Activated CD8-positive, alpha-beta memory T cell treated with anti-CD3 and anti-CD28 coated beads for 36 hours (primary cell): ENCODE data around the gene MED23. TPM values are rescaled to one million over a fixed set of nuclear protein-coding genes. Genes with fewer than 3 reads are reported as not detected.

Experiments
- CTCF ChIA-PET: fragments of 350-600 bp; sonication (Branson Sonifier 250); formaldehyde crosslinking; loops from one replicate; lab custom pipeline; 2021; ENCODE audit warnings: antibody characterized with exemption; lab: Charles Lee
- POLR2A ChIA-PET: fragments of 350-600 bp; sonication (Branson Sonifier 250); formaldehyde crosslinking; loops from one replicate; lab custom pipeline; 2021; ENCODE audit warnings: antibody characterized with exemption; lab: Charles Lee
- total RNA-seq, 2 experiments: library from RNA; stranded (reverse); gene quantifications; one replicate each; pipeline ENCODE4 v1.2.3, GENCODE V29; 2021

The MED23 gene
- total RNA-seq, 2 experiments from 2014 or later: 28.4 to 29.0 TPM

- ChIA-PET POLR2A (no interaction called here), CTCF (no interaction called here)
Measured at GRCh38 chr6:131643855-131644460, 15.9 kb upstream of the MED23 start.

GRCh38 chr6:131642987-131643611 is 15.1 kb upstream of the MED23 start:
- POLR2A ChIA-PET: no interaction called here
- CTCF ChIA-PET: no interaction called here

- ChIA-PET POLR2A (no interaction called here), CTCF (no interaction called here)
Measured at GRCh38 chr6:131642565-131642964, 14.5 kb upstream of the MED23 start.

GRCh38 chr6:131641554-131641953 is 13.5 kb upstream of the MED23 start:
- CTCF ChIA-PET: interaction anchor here (0.7 kb wide), 1 partner anchor 28 kb away, joined by 3 read pairs; no protein-coding TSS in a partner anchor
- POLR2A ChIA-PET: no interaction called here

- CTCF ChIA-PET: interaction anchor here (1.0 kb wide), 1 partner anchor 12 kb away, joined by 7 read pairs; the partner anchor contains the start of gene MED23
Measured at GRCh38 chr6:131640576-131640975, 12.5 kb upstream of the MED23 start.

GRCh38 chr6:131640100-131640499 is 12.1 kb upstream of the MED23 start:
- ChIA-PET POLR2A (interaction anchor here (1.2 kb wide), 1 partner anchor 13 kb away, joined by 4 read pairs; the partner anchor contains the start of gene MED23), CTCF (interaction anchor here (1.0 kb wide), 1 partner anchor 12 kb away, joined by 7 read pairs; the partner anchor contains the start of gene MED23)

More at GRCh38 chr6:131640576-131640975, 12.5 kb upstream of the MED23 start:
- POLR2A ChIA-PET: interaction anchor here (1.2 kb wide), 1 partner anchor 13 kb away, joined by 4 read pairs; the partner anchor contains the start of gene MED23

GRCh38 chr6:131638013-131638412 is 10.0 kb upstream of the MED23 start:
- POLR2A ChIA-PET: no interaction called here
- CTCF ChIA-PET: interaction anchor here (0.8 kb wide), 1 partner anchor 10 kb away, joined by 4 read pairs; no protein-coding TSS in a partner anchor

GRCh38 chr6:131636880-131637792 is 9.1 kb upstream of the MED23 start, which contains the start of gene ENPP3:
Gene ENPP3 (plus strand): TSS chr6:131637302. CDS start chr6:131637385, 83 bp downstream.
- ChIA-PET POLR2A (no interaction called here), CTCF (no interaction called here)

- ChIA-PET POLR2A (no interaction called here), CTCF (no interaction called here)
Measured at GRCh38 chr6:131635384-131636340, 7.6 kb upstream of the MED23 start.

GRCh38 chr6:131631625-131632289 is 3.7 kb upstream of the MED23 start:
- ChIA-PET POLR2A (no interaction called here), CTCF (no interaction called here)

GRCh38 chr6:131629651-131630050 is 1.6 kb upstream of the MED23 start:
- ChIA-PET POLR2A (no interaction called here), CTCF (interaction anchor here (0.6 to 1.0 kb wide), 2 partner anchors 110 to 528 kb away, joined by 3 to 4 read pairs; no protein-coding TSS in a partner anchor)

GRCh38 chr6:131628726-131629125 is 684 bp upstream of the MED23 start:
- CTCF ChIA-PET: interaction anchor here (0.7 to 1.8 kb wide), 10 partner anchors 10 to 105 kb away, joined by 3 to 7 read pairs (median 4); no protein-coding TSS in a partner anchor
- POLR2A ChIA-PET: no interaction called here

GRCh38 chr6:131615275-131615674 is 12.8 kb downstream of the MED23 start:
- CTCF ChIA-PET: no interaction called here
- POLR2A ChIA-PET: no interaction called here

- POLR2A ChIA-PET: no interaction called here
- CTCF ChIA-PET: interaction anchor here (1.3 kb wide), 1 partner anchor 14 kb away, joined by 3 read pairs; no protein-coding TSS in a partner anchor
Measured at GRCh38 chr6:131613296-131613925, 14.6 kb downstream of the MED23 start.

GRCh38 chr6:131602781-131603312 is 25.2 kb downstream of the MED23 start:
- POLR2A ChIA-PET: no interaction called here

GRCh38 chr6:131600716-131601115 is 27.3 kb downstream of the MED23 start:
- ChIA-PET POLR2A (no interaction called here), CTCF (interaction anchor here (1.4 kb wide), 1 partner anchor 28 kb away, joined by 3 read pairs; the partner anchor contains the start of gene MED23)

More at GRCh38 chr6:131602781-131603312, 25.2 kb downstream of the MED23 start:
- CTCF ChIA-PET: no interaction called here

GRCh38 chr6:131597446-131597845 is 30.6 kb downstream of the MED23 start:
- POLR2A ChIA-PET: no interaction called here
- CTCF ChIA-PET: no interaction called here
